Mesenchymal stem cell (in vitro differentiated cells and primary cell): ENCODE data around the gene TTLL9.
A peak's percentile ranks its signal among the peaks of the same experiment; 100 is the strongest.

Experiments
- DNase-seq: peaks from one replicate; pipeline ENCODE4 v3.0.0-alpha.2; 2013
- H2AFZ ChIP-seq: one replicate; pipeline ENCODE4 v1.6.1; 2013; ENCODE audit warnings: low read depth, mild to moderate bottlenecking, control low read depth, inconsistent platforms, low read length, moderate library complexity
- H2AK5ac ChIP-seq: 2 replicates; pipeline ENCODE4 v1.6.1; 2013; ENCODE audit warnings: low read length, moderate library complexity, mild to moderate bottlenecking, inconsistent platforms; ENCODE audit not compliant: severe bottlenecking
- H2BK120ac ChIP-seq: one replicate; pipeline ENCODE4 v1.6.1; 2013; ENCODE audit warnings: low read depth, mild to moderate bottlenecking, inconsistent platforms, low read length, moderate library complexity
- H2BK12ac ChIP-seq, 2 experiments: one replicate each; pipeline ENCODE4 v1.6.1; 2013; ENCODE audit warnings: inconsistent platforms in 2 of 2, low read length in 2 of 2, mild to moderate bottlenecking in 2 of 2, moderate library complexity in 2 of 2, control low read depth in 1 of 2
- H2BK15ac ChIP-seq: one replicate; pipeline ENCODE4 v1.6.1; 2013; ENCODE audit warnings: mild to moderate bottlenecking, low read depth, inconsistent platforms; ENCODE audit not compliant: poor library complexity, severe bottlenecking
- H2BK5ac ChIP-seq: 2 replicates; pipeline ENCODE4 v1.6.1; 2013; ENCODE audit warnings: low read depth, mild to moderate bottlenecking, low read length, control low read depth, inconsistent platforms; ENCODE audit not compliant: poor library complexity, severe bottlenecking
- H3K14ac ChIP-seq, 2 experiments: one replicate each; pipeline ENCODE4 v1.6.1; 2013; ENCODE audit warnings: inconsistent platforms in 2 of 2, low read length in 2 of 2, control low read depth in 1 of 2, mild to moderate bottlenecking in 1 of 2, moderate library complexity in 1 of 2
- H3K18ac ChIP-seq, 2 experiments: one replicate each; pipeline ENCODE4 v1.6.1; 2013; ENCODE audit warnings: inconsistent platforms in 2 of 2, low read length in 2 of 2, control low read depth in 1 of 2, low read depth in 1 of 2, mild to moderate bottlenecking in 1 of 2
- H3K23ac ChIP-seq, 2 experiments: one replicate each; pipeline ENCODE4 v1.6.1; 2013; ENCODE audit warnings: inconsistent platforms in 2 of 2, low read length in 2 of 2, mild to moderate bottlenecking in 2 of 2, moderate library complexity in 2 of 2, control low read depth in 1 of 2
- H3K27ac ChIP-seq: 2 replicates; pipeline ENCODE4 v1.5.1; 2013; ENCODE audit warnings: mild to moderate bottlenecking, moderate library complexity, low read length, control low read depth, inconsistent platforms; ENCODE audit not compliant: poor library complexity, severe bottlenecking
- H3K27me3 ChIP-seq, 2 experiments: 2 replicates each; pipeline versions ENCODE4 v1.6.1 to v1.7.0; 2013; ENCODE audit warnings: low read length in 2 of 2, mild to moderate bottlenecking in 2 of 2, moderate library complexity in 2 of 2, control low read depth in 1 of 2, inconsistent platforms in 1 of 2; ENCODE audit not compliant: control insufficient read depth in 1 of 2, insufficient read depth in 1 of 2
- H3K36me3 ChIP-seq, 2 experiments: 2 replicates each; pipeline versions ENCODE4 v1.6.1 to v1.7.0; 2013; ENCODE audit warnings: low read length in 2 of 2, control low read depth in 1 of 2, inconsistent platforms in 1 of 2, low read depth in 1 of 2, mild to moderate bottlenecking in 1 of 2; ENCODE audit not compliant: insufficient read depth in 2 of 2, control insufficient read depth in 1 of 2
- H3K4ac ChIP-seq, 2 experiments: one replicate each; pipeline ENCODE4 v1.6.1; 2013; ENCODE audit warnings: inconsistent platforms in 2 of 2, low read length in 2 of 2, mild to moderate bottlenecking in 2 of 2, moderate library complexity in 2 of 2, control low read depth in 1 of 2, low read depth in 1 of 2
- H3K4me1 ChIP-seq: 2 replicates; pipeline ENCODE4 v1.6.1; 2013; ENCODE audit warnings: low read depth, low read length, control low read depth; ENCODE audit not compliant: control insufficient read depth, insufficient read depth
- H3K4me2 ChIP-seq: 2 replicates; pipeline ENCODE4 v1.6.1; 2013; ENCODE audit warnings: low read length, mild to moderate bottlenecking, inconsistent platforms; ENCODE audit not compliant: poor library complexity, severe bottlenecking
- H3K4me3 ChIP-seq, 2 experiments: 2 replicates each; pipeline versions ENCODE4 v1.5.1 to v1.7.0; 2013; ENCODE audit warnings: low read length in 2 of 2, mild to moderate bottlenecking in 2 of 2, control low read depth in 1 of 2, low read depth in 1 of 2; ENCODE audit not compliant: insufficient read depth in 1 of 2
- H3K79me1 ChIP-seq: replicated peaks from 2 replicates; pipeline ENCODE4 v1.6.1; 2013; ENCODE audit warnings: mild to moderate bottlenecking, control low read depth, low read length, inconsistent platforms; ENCODE audit not compliant: poor library complexity, severe bottlenecking
- H3K9ac ChIP-seq: 2 replicates; pipeline ENCODE4 v1.7.0; 2013; ENCODE audit warnings: mild to moderate bottlenecking, low read length, moderate library complexity
- H3K9me3 ChIP-seq: 2 replicates; pipeline ENCODE4 v1.7.0; 2013; ENCODE audit warnings: mild to moderate bottlenecking, low read length; ENCODE audit not compliant: control insufficient read depth
- H4K8ac ChIP-seq: one replicate; pipeline ENCODE4 v1.6.1; 2013; ENCODE audit warnings: inconsistent platforms, mild to moderate bottlenecking, low read length, moderate library complexity
- H4K91ac ChIP-seq: one replicate; pipeline ENCODE4 v1.6.1; 2013; ENCODE audit warnings: mild to moderate bottlenecking, low read length, inconsistent platforms
- WGBS: methylation state at CpG from one replicate; pipeline ENCODE4 v1.1.7; 2013; ENCODE audit warnings: mixed read lengths; 5-methylcytosine and 5-hydroxymethylcytosine counted together

TTLL9 gene

GRCh38 chr20:31922588-31922987, 52.2 kb downstream of the TTLL9 start:
- no peak overlapping the region for H2BK12ac ChIP-seq
- no peak overlapping the region for H2BK120ac ChIP-seq
- no peak overlapping the region for H3K9ac ChIP-seq
- no peak overlapping the region for H2AFZ ChIP-seq
- H3K14ac ChIP-seq = no peak overlapping the region
- no peak overlapping the region for H2BK15ac ChIP-seq
- H2BK5ac ChIP-seq = no peak overlapping the region
- no peaks in the 10 kb centered on the region for H3K36me3 ChIP-seq
- no peak overlapping the region for H3K18ac ChIP-seq
- H3K27ac ChIP-seq = no peak overlapping the region
- H3K4me3 ChIP-seq = no peak overlapping the region
- H3K4me2 ChIP-seq = no peak overlapping the region
- H2AK5ac ChIP-seq = no peak overlapping the region
- H3K4me1 ChIP-seq = peaks cover 2% of the 10 kb centered on the region
- DNase-seq = no peak
- H4K8ac ChIP-seq = no peak overlapping the region
- H3K79me1 ChIP-seq = no peaks in the 10 kb centered on the region
- peaks cover 49 to 82% of the 10 kb centered on the region in 2 experiments for H3K27me3 ChIP-seq
- H3K4ac ChIP-seq = no peak overlapping the region
- no peak overlapping the region for H3K23ac ChIP-seq
- H4K91ac ChIP-seq = no peak overlapping the region
- 74% methylated on average over 4 of the region's 4 CpGs for WGBS
- no peaks in the 10 kb centered on the region for H3K9me3 ChIP-seq

GRCh38 chr20:31923388-31924331, 53.2 kb downstream of the TTLL9 start:
- no peak overlapping the region for H2AFZ ChIP-seq
- H3K9me3 ChIP-seq = no peaks in the 10 kb centered on the region
- H4K8ac ChIP-seq = no peak overlapping the region
- DNase-seq = no peak
- H3K79me1 ChIP-seq = no peaks in the 10 kb centered on the region
- no peak overlapping the region for H3K18ac ChIP-seq
- peaks cover 42 to 72% of the 10 kb centered on the region in 2 experiments for H3K27me3 ChIP-seq
- WGBS = 63% methylated on average over 13 of the region's 13 CpGs
- H4K91ac ChIP-seq = no peak overlapping the region
- peaks cover 2% of the 10 kb centered on the region for H3K4me1 ChIP-seq
- no peak overlapping the region for H2AK5ac ChIP-seq
- no peak overlapping the region for H3K4me2 ChIP-seq
- no peak overlapping the region for H2BK120ac ChIP-seq
- no peak overlapping the region for H3K4ac ChIP-seq
- no peaks in the 10 kb centered on the region for H3K36me3 ChIP-seq
- H3K9ac ChIP-seq = no peak overlapping the region
- H2BK15ac ChIP-seq = no peak overlapping the region
- H3K14ac ChIP-seq = peak overlapping the region in 1 of 2 experiments; percentile 23
- H2BK12ac ChIP-seq = no peak overlapping the region
- no peak overlapping the region for H3K23ac ChIP-seq
- no peak overlapping the region for H3K27ac ChIP-seq
- no peak overlapping the region for H3K4me3 ChIP-seq
- H2BK5ac ChIP-seq = no peak overlapping the region

- no peak for DNase-seq
- H3K36me3 ChIP-seq = no peaks in the 10 kb centered on the region
- no peak overlapping the region for H2BK12ac ChIP-seq
- no peaks in the 10 kb centered on the region for H3K9me3 ChIP-seq
- no peak overlapping the region for H4K8ac ChIP-seq
- H3K4me2 ChIP-seq = no peak overlapping the region
- H4K91ac ChIP-seq = no peak overlapping the region
- no peak overlapping the region for H2BK15ac ChIP-seq
- no peak overlapping the region for H3K14ac ChIP-seq
- no peak overlapping the region for H3K9ac ChIP-seq
- H3K4me3 ChIP-seq = no peak overlapping the region
- no peaks in the 10 kb centered on the region for H3K79me1 ChIP-seq
- H3K27ac ChIP-seq = no peak overlapping the region
- no peak overlapping the region for H2BK5ac ChIP-seq
- H2AK5ac ChIP-seq = no peak overlapping the region
- H3K23ac ChIP-seq = no peak overlapping the region
- no peak overlapping the region for H2AFZ ChIP-seq
- H3K18ac ChIP-seq = no peak overlapping the region
- peaks cover 36 to 63% of the 10 kb centered on the region in 2 experiments for H3K27me3 ChIP-seq
- H2BK120ac ChIP-seq = no peak overlapping the region
- H3K4me1 ChIP-seq = peaks cover 2% of the 10 kb centered on the region
- no peak overlapping the region for H3K4ac ChIP-seq
- 87% methylated on average over 8 of the region's 8 CpGs for WGBS
Observed at GRCh38 chr20:31924561-31924960, 54.1 kb downstream of the TTLL9 start.

- DNase-seq = no peak
- Histone ChIP-seq H3K23ac (no peak overlapping the region), H3K14ac (no peak overlapping the region), H2AK5ac (no peak overlapping the region), H4K91ac (no peak overlapping the region), H2BK12ac (no peak overlapping the region), H3K9ac (no peak overlapping the region), H3K4me1 (peaks cover 2% of the 10 kb centered on the region), H3K9me3 (no peaks in the 10 kb centered on the region), H2BK120ac (no peak overlapping the region), H2BK5ac (no peak overlapping the region), H3K4ac (no peak overlapping the region), H3K27me3 (peaks cover 32 to 56% of the 10 kb centered on the region in 2 experiments), H4K8ac (no peak overlapping the region), H2BK15ac (no peak overlapping the region), H3K4me3 (no peak overlapping the region), H3K18ac (no peak overlapping the region), H3K36me3 (no peaks in the 10 kb centered on the region), H3K27ac (no peak overlapping the region), H2AFZ (no peak overlapping the region), H3K4me2 (no peak overlapping the region), H3K79me1 (no peaks in the 10 kb centered on the region)
- WGBS = 63% methylated on average over 8 of the region's 9 CpGs
Observed at GRCh38 chr20:31925631-31926030, 55.2 kb downstream of the TTLL9 start.
